Spleen (tissue), 11 donors: Measurements from ENCODE around the gene TTC34. TPM values are rescaled to one million over a fixed set of nuclear protein-coding genes. Genes with fewer than 3 reads are reported as not detected.

Source experiments
- DNase-seq: peaks from one replicate; pipeline ENCODE4 v3.0.0-alpha.2; 2020
- H3K27ac ChIP-seq, 8 donors: fragments of 200-600 bp; sonication (generic) in 7 of 8; 1 replicate in 4 of 8; 2 replicates in 4 of 8; pipeline versions ENCODE4 v1.5.0 to v1.8.0; 2016 to 2021; ENCODE audit warnings: inconsistent platforms in 4 of 8, mild to moderate bottlenecking in 4 of 8, moderate library complexity in 1 of 8
- H3K27me3 ChIP-seq, 7 donors: fragments of 200-600 bp; sonication (generic) in 6 of 7; replicated peaks in 1 of 7; 1 replicate in 4 of 7; 2 replicates in 3 of 7; pipeline versions ENCODE4 v1.5.0 to v1.8.0; 2016 to 2021; ENCODE audit warnings: inconsistent platforms in 3 of 7, mild to moderate bottlenecking in 1 of 7
- H3K36me3 ChIP-seq, 6 donors: fragments of 200-600 bp; sonication (generic) in 5 of 6; 1 replicate in 4 of 6; 2 replicates in 2 of 6; pipeline versions ENCODE4 v1.5.0 to v1.8.0; 2016 to 2021; ENCODE audit warnings: inconsistent platforms in 2 of 6
- H3K4me1 ChIP-seq, 6 donors: fragments of 200-600 bp; sonication (generic) in 5 of 6; 1 replicate in 3 of 6; 2 replicates in 3 of 6; pipeline versions ENCODE4 v1.5.0 to v1.8.0; 2016 to 2021; ENCODE audit warnings: inconsistent platforms in 3 of 6
- H3K4me3 ChIP-seq, 8 donors: fragments of 200-600 bp; sonication (generic) in 7 of 8; 1 replicate in 4 of 8; 2 replicates in 4 of 8; pipeline versions ENCODE4 v1.5.0 to v1.8.0; 2016 to 2021; ENCODE audit warnings: inconsistent platforms in 4 of 8, mild to moderate bottlenecking in 4 of 8, moderate library complexity in 2 of 8
- H3K9me3 ChIP-seq, 8 donors: fragments of 200-600 bp; sonication (generic) in 7 of 8; 1 replicate in 4 of 8; 2 replicates in 4 of 8; pipeline versions ENCODE4 v1.5.0 to v1.8.0; 2016 to 2021; ENCODE audit warnings: inconsistent platforms in 4 of 8
- CTCF ChIP-seq, 11 experiments: fragments of 200-600 bp in 7 of 11; fragments of 450-650 bp in 4 of 11; sonication (generic) in 4 of 11; IDR thresholded peaks in 8 of 11; conservative IDR thresholded peaks in 3 of 11; 1 replicate in 7 of 11; 2 replicates in 4 of 11; pipeline versions ENCODE4 v1.4.0 to v1.8.0; 2016 to 2021; ENCODE audit warnings: antibody characterized with exemption in 11 of 11, inconsistent platforms in 4 of 11, mild to moderate bottlenecking in 1 of 11
- POLR2A ChIP-seq, 3 donors: fragments of 450-650 bp; IDR thresholded peaks; one replicate each; pipeline ENCODE4 v1.5.1; 2017; ENCODE audit warnings: antibody characterized with exemption in 3 of 3, mild to moderate bottlenecking in 1 of 3
- POLR2AphosphoS5 ChIP-seq, 3 donors: sonication (generic); formaldehyde crosslinking; IDR thresholded peaks; one replicate each; pipeline ENCODE4 v1.5.1; 2017; ENCODE audit warnings: antibody characterized with exemption in 3 of 3
- WGBS, 5 donors: extraction: QIAGEN DNeasy Blood & Tissue Kit in 3 of 5; methylation state at CpG; one replicate each; pipeline versions ENCODE4 v1.1.5 to v1.1.7; 2013 to 2018; 5-methylcytosine and 5-hydroxymethylcytosine counted together
- intact Hi-C: fragments of 100-400 bp; cut with DNase I; formaldehyde crosslinking; loops from one replicate; pipeline ENCODE4 v1.15.0; 2023; ENCODE audit warnings: low total_unique reads
- polyA plus RNA-seq, 3 donors: library from polyadenylated mRNA; stranded (reverse); fragments of 200-250 nt; gene quantifications; one replicate each; pipeline ENCODE4 v1.2.1, GENCODE V29; 2013
- total RNA-seq, 7 donors: library from RNA; depleted of rRNA in 3 of 7; stranded (reverse); fragments of >200 nt in 3 of 7; fragmentation: NEBNext Ultra II Directional in 4 of 7; extraction: Animal tissue kit (Norgen Biotek cat#: 25700) in 4 of 7; gene quantifications; one replicate each; pipeline versions ENCODE4 v1.1.0 to v1.2.1, GENCODE V29; 2016 to 2021
- donor health status: healthy with polysubstance abuse.
- donor health status: DM: no; HTN: no; CAD: no; lungs with moderate emphysema.
- donor health status: DM: no; HTN: no; CAD: no.
- donor health status: Bipolar disorder and iron deficiency.
- donor health status: healthy.
- donor health status: DM: no; HTN: no; CAD: no.
- donor health status: DM: yes; HTN: yes; CAD: no.

Gene TTC34
- total and polyA plus RNA-seq, 10 donors, result 0.09 to 2.8 (median 1.4) TPM

- TF ChIP-seq POLR2AphosphoS5 (IDR thresholded peaks at IDR 0.05), result no peak
- no peak for TF ChIP-seq CTCF (IDR thresholded peaks at IDR 0.05 in 8 of 11, conservative IDR thresholded peaks at IDR 0.05 in 3 of 11)
- no peak for TF ChIP-seq POLR2A (IDR thresholded peaks at IDR 0.05)
- no peaks in the 10 kb centered on the region for H3K4me1 ChIP-seq
- H3K36me3 ChIP-seq, result no peaks in the 10 kb centered on the region
- H3K4me3 ChIP-seq, result no peak overlapping the region
- peaks cover 0 to 82% (median 7%) of the 10 kb centered on the region in 7 donors for H3K27me3 ChIP-seq
- intact Hi-C loops, result no loop called here
- no peak overlapping the region for H3K27ac ChIP-seq
- H3K9me3 ChIP-seq, result peaks cover 0 to 18% (median 3%) of the 10 kb centered on the region in 8 donors
- DNase-seq, result no peak
- 86 to 91% (median 87%) methylated on average over 10 to 15 of the region's 15 CpGs for WGBS, 5 donors
Measured at GRCh38 chr1:2810281-2810680, 8.8 kb upstream of the TTC34 start.

GRCh38 chr1:2809656-2810055 is 8.2 kb upstream of the TTC34 start:
- peaks cover 0 to 87% (median 7%) of the 10 kb centered on the region in 7 donors for H3K27me3 ChIP-seq
- no peak for DNase-seq
- WGBS, 5 donors, result 80 to 91% (median 89%) methylated on average over 12 to 17 of the region's 17 CpGs
- H3K36me3 ChIP-seq, result no peaks in the 10 kb centered on the region
- no peaks in the 10 kb centered on the region for H3K4me1 ChIP-seq
- no peak overlapping the region for H3K27ac ChIP-seq
- TF ChIP-seq POLR2A (IDR thresholded peaks at IDR 0.05) (no peak), CTCF (IDR thresholded peaks at IDR 0.05 in 8 of 11, conservative IDR thresholded peaks at IDR 0.05 in 3 of 11) (no peak), POLR2AphosphoS5 (IDR thresholded peaks at IDR 0.05) (no peak)
- intact Hi-C loops, result no loop called here
- peaks cover 0 to 18% (median 3%) of the 10 kb centered on the region in 8 donors for H3K9me3 ChIP-seq
- H3K4me3 ChIP-seq, result no peak overlapping the region

- intact Hi-C loops, result no loop called here
- Histone ChIP-seq H3K4me1 (no peaks in the 10 kb centered on the region), H3K4me3 (no peak overlapping the region), H3K9me3 (peaks cover 0 to 18% (median 3%) of the 10 kb centered on the region in 8 donors), H3K27me3 (peaks cover 0 to 88% (median 7%) of the 10 kb centered on the region in 7 donors), H3K27ac (no peak overlapping the region), H3K36me3 (no peaks in the 10 kb centered on the region)
- TF ChIP-seq CTCF (IDR thresholded peaks at IDR 0.05 in 8 of 11, conservative IDR thresholded peaks at IDR 0.05 in 3 of 11) (no peak), POLR2AphosphoS5 (IDR thresholded peaks at IDR 0.05) (no peak), POLR2A (IDR thresholded peaks at IDR 0.05) (no peak)
- WGBS, 5 donors, result 86 to 91% (median 87%) methylated on average over 8 to 34 of the region's 34 CpGs
- DNase-seq, result no peak
Measured at GRCh38 chr1:2808831-2809605, 7.5 kb upstream of the TTC34 start.

GRCh38 chr1:2808386-2808705 is 6.9 kb upstream of the TTC34 start:
- Histone ChIP-seq H3K27me3 (peaks cover 0 to 93% (median 7%) of the 10 kb centered on the region in 7 donors), H3K27ac (no peak overlapping the region), H3K4me1 (no peaks in the 10 kb centered on the region), H3K36me3 (no peaks in the 10 kb centered on the region), H3K4me3 (no peak overlapping the region), H3K9me3 (peaks cover 0 to 16% (median 3%) of the 10 kb centered on the region in 8 donors)
- no peak for DNase-seq
- TF ChIP-seq POLR2A (IDR thresholded peaks at IDR 0.05) (no peak), POLR2AphosphoS5 (IDR thresholded peaks at IDR 0.05) (no peak), CTCF (IDR thresholded peaks at IDR 0.05 in 8 of 11, conservative IDR thresholded peaks at IDR 0.05 in 3 of 11) (no peak)
- intact Hi-C loops, result no loop called here
- WGBS, 5 donors, result 64 to 91% (median 83%) methylated on average over 2 to 10 of the region's 10 CpGs
